SU-DHL-6 (cell line): ENCODE data around the gene C12orf76.
"Not testable (repeated sequence)": the region's sequence is repeated elsewhere in the genome, so short reads cannot be mapped to it uniquely, and the experiment has no call there.

Experiments
- H2AFZ ChIP-seq: fragments of 200-600 bp; sonication (generic); 2 replicates; pipeline ENCODE4 v1.6.1; 2014; ENCODE audit warnings: low read depth, mild to moderate bottlenecking, moderate library complexity, mixed read lengths, antibody characterized with exemption, low read length; ENCODE audit not compliant: severe bottlenecking
- H3F3A ChIP-seq: fragments of 200-600 bp; shearing (Covaris generic); 2 replicates; pipeline ENCODE4 v1.6.0; 2016; ENCODE audit warnings: antibody characterized with exemption, mild to moderate bottlenecking; ENCODE audit not compliant: insufficient read depth
- H3K27ac ChIP-seq: fragments of 200-600 bp; sonication (generic); 2 replicates; pipeline ENCODE4 v1.5.1; 2016; ENCODE audit warnings: low read depth, mild to moderate bottlenecking, low read length, moderate library complexity, mixed read lengths
- H3K27me3 ChIP-seq: fragments of 200-600 bp; sonication (generic), shearing (Covaris generic); 2 replicates; pipeline ENCODE4 v1.6.0; 2014; ENCODE audit warnings: mild to moderate bottlenecking, low read length
- H3K36me3 ChIP-seq: fragments of 200-600 bp; sonication (generic); 2 replicates; pipeline ENCODE4 v1.6.1; 2014; ENCODE audit warnings: mild to moderate bottlenecking, low read length, mixed read lengths
- H3K4me2 ChIP-seq: fragments of 300-600, 200-600 bp; shearing (Covaris generic), sonication (generic); 2 replicates; pipeline ENCODE4 v1.6.0; 2014; ENCODE audit warnings: low read length, low read depth, mild to moderate bottlenecking; ENCODE audit not compliant: poor library complexity, severe bottlenecking
- H3K4me3 ChIP-seq: fragments of 200-600 bp; sonication (generic); 2 replicates; pipeline ENCODE4 v1.5.1; 2014; ENCODE audit warnings: antibody characterized with exemption, low read length, mild to moderate bottlenecking, mixed read lengths; ENCODE audit not compliant: insufficient read depth, poor library complexity, severe bottlenecking
- H3K79me2 ChIP-seq: fragments of 200-600 bp; sonication (generic); 2 replicates; pipeline ENCODE4 v1.6.1; 2014; ENCODE audit warnings: mild to moderate bottlenecking, low read length, moderate library complexity; ENCODE audit not compliant: insufficient read depth
- H3K9ac ChIP-seq: fragments of 200-600 bp; sonication (generic); 2 replicates; pipeline ENCODE4 v1.7.0; 2014; ENCODE audit warnings: mild to moderate bottlenecking, low read length
- H3K9me2 ChIP-seq: fragments of 200-600 bp; sonication (generic); replicated peaks from 2 replicates; pipeline ENCODE4 v1.6.1; 2014; ENCODE audit warnings: low read length; ENCODE audit not compliant: insufficient read depth
- H3K9me3 ChIP-seq: fragments of 200-600 bp; sonication (generic); 2 replicates; pipeline ENCODE4 v1.6.1; 2014; ENCODE audit warnings: low read length, mixed read lengths; ENCODE audit not compliant: insufficient read depth
- H4K20me1 ChIP-seq: fragments of 200-600 bp; sonication (generic); 2 replicates; pipeline ENCODE4 v1.6.1; 2014; ENCODE audit warnings: low read depth, mild to moderate bottlenecking, antibody characterized with exemption, low read length, moderate library complexity, mixed read lengths
- CTCF ChIP-seq: fragments of 200-600 bp; sonication (generic); IDR thresholded peaks from one replicate; pipeline ENCODE4 v1.5.1; 2017; ENCODE audit warnings: antibody characterized with exemption, mild to moderate bottlenecking, low read length, moderate library complexity; ENCODE audit not compliant: insufficient read depth, poor library complexity, severe bottlenecking
- EZH2phosphoT487 ChIP-seq: fragments of 200-600 bp; sonication (generic), shearing (Covaris generic); conservative IDR thresholded peaks from 2 replicates; pipeline ENCODE4 v1.6.1; 2018; ENCODE audit warnings: mild to moderate bottlenecking, antibody characterized with exemption, low read length, moderate library complexity, mixed read lengths

Gene C12orf76

GRCh38 chr12:110071967-110072366 is 23.6 kb upstream of the C12orf76 start:
- H3K36me3 ChIP-seq, result no peaks in the 10 kb centered on the region
- H3K79me2 ChIP-seq, result no peaks in the 10 kb centered on the region
- no peaks in the 10 kb centered on the region for H3K27me3 ChIP-seq
- H3K4me2 ChIP-seq, result no peak overlapping the region
- no peak overlapping the region for H3K4me3 ChIP-seq
- H2AFZ ChIP-seq, result no peak overlapping the region
- no peak overlapping the region for H3K27ac ChIP-seq
- H3F3A ChIP-seq, result no peaks in the 10 kb centered on the region
- no peak overlapping the region for H3K9ac ChIP-seq
- TF ChIP-seq EZH2phosphoT487, result no peak
- TF ChIP-seq CTCF, result no peak
- no peaks in the 10 kb centered on the region for H3K9me2 ChIP-seq
- no peaks in the 10 kb centered on the region for H3K9me3 ChIP-seq
- H4K20me1 ChIP-seq, result no peaks in the 10 kb centered on the region

- H3F3A ChIP-seq, result no peaks in the 10 kb centered on the region
- H4K20me1 ChIP-seq, result no peaks in the 10 kb centered on the region
- H3K9me3 ChIP-seq, result no peaks in the 10 kb centered on the region
- no peak overlapping the region for H3K4me2 ChIP-seq
- H3K27me3 ChIP-seq, result no peaks in the 10 kb centered on the region
- H3K79me2 ChIP-seq, result no peaks in the 10 kb centered on the region
- no peak overlapping the region for H3K27ac ChIP-seq
- no peak overlapping the region for H3K9ac ChIP-seq
- H2AFZ ChIP-seq, result no peak overlapping the region
- TF ChIP-seq EZH2phosphoT487 (no peak), CTCF (no peak)
- no peak overlapping the region for H3K4me3 ChIP-seq
- no peaks in the 10 kb centered on the region for H3K36me3 ChIP-seq
- H3K9me2 ChIP-seq, result no peaks in the 10 kb centered on the region
Measured at GRCh38 chr12:110071504-110071903, 23.2 kb upstream of the C12orf76 start.

DNA sequence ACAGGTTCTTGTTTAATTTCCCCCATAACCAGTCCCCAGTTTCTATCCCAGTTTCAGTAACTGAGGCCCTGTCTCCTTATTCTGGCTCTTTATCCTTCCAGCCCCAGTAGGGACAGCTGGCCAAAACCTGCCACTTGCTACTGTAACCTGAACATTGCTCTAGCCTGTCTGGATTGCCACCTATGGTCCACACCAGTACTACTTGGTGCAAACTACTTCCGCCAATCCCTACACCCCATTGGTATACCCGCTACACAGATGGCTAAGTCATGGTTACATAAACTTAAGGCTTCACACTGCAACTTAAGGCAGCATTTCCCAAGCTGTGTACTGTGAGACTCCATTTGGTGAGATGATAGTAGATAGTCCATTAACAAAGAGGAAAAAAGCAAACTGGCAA is 20.3 kb upstream of the C12orf76 start:
- Histone ChIP-seq H4K20me1 (no peaks in the 10 kb centered on the region), H3K27me3 (no peaks in the 10 kb centered on the region), H3K79me2 (no peaks in the 10 kb centered on the region), H3K9ac (no peak overlapping the region), H3K9me2 (no peaks in the 10 kb centered on the region), H3K27ac (no peak overlapping the region), H3K9me3 (no peaks in the 10 kb centered on the region), H3K4me2 (no peak overlapping the region), H2AFZ (no peak overlapping the region), H3K4me3 (no peak overlapping the region), H3K36me3 (no peaks in the 10 kb centered on the region), H3F3A (no peaks in the 10 kb centered on the region)
- TF ChIP-seq CTCF, result no peak
- TF ChIP-seq EZH2phosphoT487, result no peak

DNA sequence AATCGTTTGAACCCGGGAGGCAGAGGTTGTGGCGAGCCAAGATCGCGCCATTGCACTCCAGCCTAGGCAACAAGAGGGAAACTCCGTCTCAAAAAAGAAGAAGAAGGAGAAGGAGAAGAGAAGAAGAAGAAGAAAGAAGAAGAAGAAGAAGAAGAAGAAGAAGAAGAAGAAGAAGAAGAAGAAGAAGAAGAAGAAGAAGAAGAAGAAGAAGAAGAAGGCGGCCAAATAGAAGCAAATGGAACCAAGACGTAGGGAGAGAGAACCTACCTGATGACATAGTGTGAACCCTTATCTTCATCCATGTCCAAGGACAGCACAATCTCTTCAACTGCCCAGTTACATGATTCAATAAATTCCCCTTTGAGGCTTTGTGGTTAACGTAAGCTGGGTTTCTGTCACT is 19.8 kb upstream of the C12orf76 start:
- not testable (repeated sequence) for H2AFZ ChIP-seq, H3K36me3 ChIP-seq, H3K9ac ChIP-seq, H4K20me1 ChIP-seq, H3K4me2 ChIP-seq, H3K27me3 ChIP-seq, H3K27ac ChIP-seq, H3K79me2 ChIP-seq, H3K9me2 ChIP-seq, H3K4me3 ChIP-seq, H3K9me3 ChIP-seq, H3F3A ChIP-seq
